ENCODE measurements around the gene GRAMD2A.

GRAMD2A gene

DNA sequence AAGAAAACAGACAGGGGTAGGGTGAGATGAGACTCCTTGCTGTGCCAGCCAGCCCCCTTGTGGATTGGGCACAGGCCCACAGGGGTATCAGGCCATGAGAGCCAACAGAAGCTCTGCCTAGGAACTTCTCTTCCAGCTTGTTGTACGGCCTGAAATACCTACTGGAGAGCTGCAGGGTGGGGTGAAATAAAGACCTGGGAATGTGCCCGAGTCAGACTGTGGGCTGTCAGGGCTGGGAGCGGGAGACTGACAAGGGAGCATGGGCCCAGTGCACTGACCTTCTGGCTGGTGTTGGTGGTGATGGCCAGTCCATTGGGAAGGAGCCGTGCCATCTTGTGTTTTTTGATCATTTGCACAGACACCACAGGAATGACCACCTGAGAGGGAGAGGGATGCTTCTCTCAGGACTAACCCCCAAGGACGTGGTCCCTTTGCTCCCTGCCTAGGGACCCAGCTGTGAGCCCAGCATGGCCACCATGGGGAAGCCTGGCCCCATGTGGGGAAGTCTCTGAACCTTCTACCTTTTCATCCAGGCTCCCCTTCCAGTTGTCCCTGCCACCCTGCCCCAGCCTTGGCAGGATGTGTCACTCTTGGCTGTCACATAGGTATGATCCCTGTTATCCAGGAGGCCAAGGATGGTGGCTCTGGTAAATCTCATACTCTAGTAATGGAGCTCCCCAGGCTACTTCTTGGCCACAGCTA, 30.7 kb downstream of the GRAMD2A start:
- no peak for DNase-seq

DNA sequence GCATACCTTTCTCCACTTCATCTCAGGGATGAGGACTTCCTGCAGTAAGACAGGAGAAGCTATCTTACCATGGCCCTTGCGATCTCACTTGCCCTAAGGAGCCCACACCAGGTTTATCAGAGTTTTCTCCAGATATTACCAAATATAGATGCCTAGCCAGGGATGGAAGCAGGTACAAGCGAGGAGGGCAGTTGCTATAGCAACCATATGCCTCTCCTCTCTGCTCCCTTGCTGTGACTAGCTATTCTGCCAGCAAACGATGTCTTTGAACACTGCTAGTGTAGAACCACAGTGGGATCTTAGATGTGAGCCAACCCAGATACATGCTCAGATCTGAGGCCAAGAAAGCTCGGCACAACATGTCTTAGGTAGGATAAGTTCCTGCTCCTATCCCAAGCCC, 33.9 kb downstream of the GRAMD2A start:
- DNase-seq, result no peak

DNA sequence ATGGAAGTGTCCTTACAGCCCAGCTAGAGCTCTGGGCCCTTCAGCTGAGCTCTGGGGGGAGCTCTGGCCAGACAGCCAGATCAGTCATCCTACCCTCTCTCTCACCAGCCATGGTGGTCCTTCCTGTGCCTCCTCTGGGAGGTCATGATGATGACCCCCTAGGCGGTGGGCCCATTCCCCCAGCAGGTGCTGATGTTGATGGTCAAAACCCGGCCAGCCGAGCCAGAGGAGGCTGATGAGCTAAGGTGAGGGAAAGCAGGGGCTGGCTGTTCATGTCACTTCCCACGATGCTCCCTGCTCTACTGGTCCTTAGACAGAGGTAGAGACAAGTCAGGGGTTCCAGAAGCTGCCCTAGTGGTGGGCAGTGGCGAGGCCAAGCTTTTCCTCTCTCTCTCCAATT, 35.0 kb downstream of the GRAMD2A start:
- no peak for DNase-seq

DNA sequence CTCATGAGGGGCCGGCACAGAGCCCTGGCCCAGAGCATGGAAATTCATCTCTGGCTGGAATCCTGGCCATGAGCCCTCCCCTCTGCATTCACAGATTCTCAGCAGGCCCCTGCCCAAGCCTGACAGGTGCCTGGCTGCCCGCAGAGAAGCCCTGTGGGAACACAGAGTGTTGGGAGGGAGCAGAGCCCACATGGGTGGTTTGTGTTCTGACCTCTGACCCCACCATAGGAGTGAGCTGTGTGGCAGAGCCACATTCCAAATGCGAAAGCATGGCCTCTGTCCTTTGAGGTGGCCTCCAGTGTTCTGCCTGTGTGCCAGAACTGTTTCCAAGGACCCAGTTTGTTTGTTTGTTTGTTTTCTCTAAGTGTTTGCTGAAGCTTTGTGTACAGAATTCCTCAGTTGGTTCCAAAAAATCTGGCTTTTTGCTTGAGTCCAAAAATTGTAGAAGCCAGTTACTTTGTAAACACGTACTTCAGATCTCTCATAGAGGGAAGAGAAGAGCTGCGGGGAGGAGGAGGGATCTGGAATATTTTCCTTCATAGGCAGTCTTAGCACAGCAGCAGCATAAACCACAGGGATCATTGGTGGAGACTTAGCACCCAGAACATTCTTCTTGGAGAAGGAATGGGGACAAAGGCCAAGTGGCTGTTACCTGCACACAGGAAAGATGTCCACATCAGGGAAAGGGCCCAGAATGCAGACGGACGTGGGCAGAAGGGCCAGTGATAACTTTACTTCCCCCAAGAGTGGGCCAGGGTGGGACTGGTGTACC, 36.0 kb downstream of the GRAMD2A start:
- no peak for DNase-seq

DNA sequence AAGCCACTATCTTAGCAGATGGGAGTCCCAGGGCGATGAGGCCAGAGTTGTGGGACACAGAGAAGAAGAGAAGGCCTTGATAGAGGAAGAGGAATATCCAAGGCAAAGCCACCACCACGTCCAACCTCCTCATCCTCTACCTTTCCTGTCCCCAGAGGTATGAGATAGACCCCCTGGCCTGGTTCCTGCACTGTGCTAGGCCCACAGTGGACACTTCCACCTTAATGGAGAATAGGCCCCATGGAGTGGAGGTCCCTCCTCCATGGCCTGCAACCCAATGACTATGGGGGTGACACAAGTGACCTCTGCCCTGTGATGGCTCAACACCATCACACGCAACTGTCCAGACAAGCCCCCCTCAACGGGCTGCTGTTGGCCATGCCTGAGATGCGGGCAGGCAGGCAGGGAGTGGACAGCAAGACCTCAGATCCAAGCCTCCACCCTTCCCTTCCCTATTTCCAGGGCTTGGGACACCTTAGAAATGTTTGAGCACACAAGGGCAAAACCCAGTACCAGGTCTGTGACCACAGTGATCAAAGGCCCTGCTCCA, 36.8 kb downstream of the GRAMD2A start:
- no peak for DNase-seq

DNA sequence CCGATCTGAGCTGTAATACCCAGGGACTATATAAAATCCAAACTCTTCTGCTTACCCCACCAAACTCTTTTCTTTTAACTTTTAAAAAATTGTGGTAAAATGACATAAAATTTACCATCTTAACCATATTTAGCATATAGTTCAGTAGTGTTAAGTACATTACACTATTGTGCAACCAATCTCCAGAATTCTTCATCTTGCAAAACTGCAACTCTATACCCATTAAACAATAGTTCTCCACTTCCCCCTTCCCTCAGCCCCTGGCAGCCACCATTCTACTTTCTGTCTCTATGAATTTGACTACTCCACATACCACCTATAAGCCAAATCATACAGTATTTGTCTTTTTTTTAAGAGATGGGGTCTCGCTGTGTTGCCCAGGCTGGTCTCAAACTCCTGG, 40.7 kb downstream of the GRAMD2A start:
- DNase-seq, result no peak

DNA sequence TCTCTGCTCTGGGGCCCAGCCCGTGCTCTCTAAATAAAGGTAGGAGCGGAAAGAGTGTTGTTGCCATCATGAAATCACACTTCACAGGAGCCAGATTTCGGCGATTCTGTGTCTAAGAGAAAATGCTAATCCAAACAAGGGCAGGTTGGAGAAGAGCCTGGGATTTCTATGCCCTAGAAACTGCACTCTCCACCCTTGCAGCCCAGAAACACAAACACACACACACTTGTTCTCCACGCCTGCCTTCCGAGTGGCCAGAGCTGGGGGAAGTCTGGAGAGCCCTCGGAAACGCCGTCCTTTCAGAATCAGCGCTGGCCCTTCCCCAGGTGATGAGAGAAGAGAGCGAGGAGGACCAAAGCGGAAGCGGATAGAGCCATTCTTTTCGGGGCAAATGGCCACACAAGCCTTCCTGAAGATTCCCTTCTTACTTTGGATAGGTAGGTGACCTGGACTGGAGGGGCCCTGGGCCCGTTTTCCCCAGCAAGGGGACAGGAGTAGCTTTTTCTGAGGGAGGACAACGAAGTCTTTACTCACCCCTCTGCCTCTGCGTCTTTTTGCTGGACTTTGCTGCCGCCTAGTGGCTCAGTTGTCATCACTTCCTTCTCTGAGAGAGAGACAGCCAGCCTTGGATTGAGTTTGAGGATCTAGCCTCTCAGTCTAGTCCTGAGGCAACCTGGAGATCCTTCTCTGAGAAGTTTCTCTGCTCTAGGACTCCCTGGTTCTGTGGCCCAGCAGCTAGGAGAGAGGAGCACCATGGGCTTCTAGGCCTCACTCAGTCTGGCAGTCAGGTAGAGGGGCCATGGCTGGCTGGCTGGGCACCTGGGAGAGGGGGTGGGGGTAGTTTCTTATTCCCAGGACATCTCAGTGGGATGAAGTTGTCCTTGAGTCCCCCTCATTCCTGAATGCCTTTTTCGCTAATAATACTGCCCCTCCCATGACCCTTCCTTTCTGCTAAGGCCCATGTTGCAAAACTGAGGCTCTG, 41.7 kb downstream of the GRAMD2A start:
- DNase-seq, result peak; percentile 74 to 77

DNA sequence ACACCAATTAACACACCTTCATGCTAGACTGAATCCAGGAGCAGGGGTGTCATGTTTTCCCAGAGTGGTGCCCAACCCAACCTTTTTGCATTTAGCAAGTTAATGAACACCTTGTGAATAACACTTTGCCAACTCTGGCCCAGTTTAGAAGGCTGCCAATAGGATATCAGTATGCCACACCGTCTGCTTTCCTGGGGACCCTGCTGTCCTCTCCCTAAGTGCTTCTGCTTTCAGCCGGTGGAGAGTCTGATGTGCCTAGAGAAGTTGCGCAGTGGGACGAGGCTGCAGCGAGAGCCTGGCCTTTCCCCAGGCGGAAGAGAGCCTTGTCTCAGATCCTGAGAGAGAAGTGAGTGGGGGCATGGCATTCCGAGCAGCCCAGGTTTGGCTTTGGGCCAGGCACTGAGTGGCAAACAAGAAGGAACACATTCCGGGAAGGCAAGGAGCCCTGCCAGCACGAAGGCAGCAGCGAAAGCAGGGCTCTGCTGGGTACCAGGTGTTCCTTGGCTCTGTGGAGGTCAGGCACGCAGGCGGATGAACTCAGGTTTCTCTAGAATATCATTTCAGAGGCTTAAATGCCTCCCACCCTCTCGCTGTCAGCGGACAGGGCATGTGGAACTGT, 42.5 kb downstream of the GRAMD2A start:
- no peak for DNase-seq

DNA sequence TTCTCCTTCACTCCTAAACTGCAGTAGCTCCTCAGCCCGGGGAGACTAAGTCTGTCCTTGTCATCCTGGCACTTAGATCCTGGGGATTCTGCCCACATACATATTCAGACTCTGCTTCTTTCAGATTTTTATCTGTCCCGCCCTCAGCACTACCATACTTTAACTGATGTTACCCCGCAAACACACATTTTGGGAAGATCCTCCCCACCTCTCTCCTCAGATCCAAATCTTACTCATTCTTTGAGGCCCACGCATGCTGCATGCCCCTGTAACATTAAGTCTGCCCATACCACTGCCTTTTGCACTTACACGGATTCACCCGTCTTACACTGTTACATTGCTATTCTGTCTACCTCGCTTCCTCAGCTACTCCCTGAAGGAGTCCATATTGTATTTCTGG, 43.3 kb downstream of the GRAMD2A start:
- DNase-seq, result no peak

DNA sequence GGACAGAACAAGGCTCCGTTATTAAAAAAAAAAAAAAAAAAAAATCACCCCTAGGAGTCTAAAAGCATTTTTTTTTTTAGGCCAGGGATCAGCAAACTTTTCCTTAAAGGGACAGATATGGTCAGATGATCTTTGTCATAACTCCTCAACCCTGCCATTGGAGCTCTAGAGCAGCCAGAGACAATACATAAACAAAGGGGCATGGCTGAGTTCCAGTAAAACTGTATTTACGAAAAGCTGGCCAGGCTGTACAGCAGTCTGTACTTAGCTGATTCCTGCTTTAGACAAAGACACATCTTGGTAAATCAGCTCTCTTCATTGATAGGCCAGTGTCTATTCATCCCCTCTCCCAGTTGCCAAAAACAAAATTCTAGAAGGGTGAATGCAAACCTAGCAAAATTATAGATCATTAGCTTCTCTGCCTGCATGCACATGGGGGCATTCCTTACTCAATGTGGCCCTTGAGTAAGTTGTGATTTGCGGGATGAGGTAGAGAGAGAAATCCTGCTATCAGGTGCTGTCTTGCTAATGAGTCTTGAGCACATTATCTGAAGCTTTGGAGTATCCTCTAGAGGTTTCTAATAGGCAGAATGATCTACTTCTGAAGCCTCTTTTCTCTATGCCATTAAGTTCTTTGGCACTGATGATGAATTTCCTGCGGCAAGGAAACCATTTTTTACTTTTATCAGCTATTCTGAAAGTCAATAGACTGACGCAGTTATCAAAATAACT, 44.2 kb downstream of the GRAMD2A start:
- no peak for DNase-seq

DNA sequence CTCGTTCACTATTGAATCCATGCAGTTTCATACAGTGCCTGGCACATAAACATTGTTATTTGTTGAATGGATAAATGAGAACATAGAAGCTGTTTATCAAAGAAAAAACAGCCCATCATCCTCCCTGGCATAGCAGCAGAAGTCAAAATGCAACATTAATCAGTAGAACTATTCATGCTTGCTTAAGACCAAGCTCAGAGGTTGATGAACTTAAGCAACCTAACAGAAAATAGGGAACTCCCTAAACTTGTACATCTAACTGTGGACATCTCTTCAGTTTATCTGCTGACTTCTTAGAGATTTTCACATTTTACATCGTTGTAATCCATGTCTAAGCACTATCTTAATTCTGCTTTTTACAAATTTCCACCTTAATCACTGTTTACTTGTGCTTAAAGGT, 50.2 kb downstream of the GRAMD2A start:
- no peak for DNase-seq

DNA sequence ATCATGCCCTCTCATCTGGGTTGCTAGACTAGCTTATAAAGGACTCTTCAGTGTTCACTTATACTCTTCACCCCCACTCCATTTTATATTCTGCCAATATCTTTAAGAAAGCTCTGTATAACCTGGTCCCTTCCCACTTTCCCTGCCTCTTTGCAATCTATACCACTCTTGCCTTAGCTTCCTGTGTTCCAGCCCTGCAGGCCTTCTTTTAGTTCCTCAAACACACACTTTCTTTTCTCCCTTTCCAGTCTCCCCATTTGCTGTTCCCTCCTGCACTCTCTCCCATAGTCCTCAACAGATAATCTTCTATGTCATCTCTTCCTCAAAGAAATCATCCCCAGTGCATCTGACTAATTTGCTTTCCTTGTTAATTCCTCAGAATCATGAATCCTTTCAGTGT, 50.7 kb downstream of the GRAMD2A start:
- no peak for DNase-seq

DNA sequence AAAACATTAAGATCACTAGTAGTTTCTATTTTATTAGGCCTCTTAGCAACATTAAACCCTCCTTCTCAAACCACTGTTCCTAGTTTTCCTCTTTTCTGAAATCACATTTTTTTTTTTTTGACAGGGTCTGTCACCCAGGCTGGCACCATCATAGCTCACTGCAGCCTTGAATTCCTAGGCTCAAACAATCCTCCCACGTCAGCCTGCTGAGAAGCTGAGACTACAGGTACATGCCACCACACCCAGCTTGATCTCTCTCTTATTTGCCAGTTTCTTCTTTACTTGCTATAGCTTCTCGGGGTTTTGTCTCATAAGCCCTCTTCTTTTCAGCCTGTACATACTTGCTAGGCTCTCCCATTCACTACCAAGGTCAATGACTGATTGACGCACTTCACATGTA, 51.4 kb downstream of the GRAMD2A start:
- DNase-seq, result no peak

DNA sequence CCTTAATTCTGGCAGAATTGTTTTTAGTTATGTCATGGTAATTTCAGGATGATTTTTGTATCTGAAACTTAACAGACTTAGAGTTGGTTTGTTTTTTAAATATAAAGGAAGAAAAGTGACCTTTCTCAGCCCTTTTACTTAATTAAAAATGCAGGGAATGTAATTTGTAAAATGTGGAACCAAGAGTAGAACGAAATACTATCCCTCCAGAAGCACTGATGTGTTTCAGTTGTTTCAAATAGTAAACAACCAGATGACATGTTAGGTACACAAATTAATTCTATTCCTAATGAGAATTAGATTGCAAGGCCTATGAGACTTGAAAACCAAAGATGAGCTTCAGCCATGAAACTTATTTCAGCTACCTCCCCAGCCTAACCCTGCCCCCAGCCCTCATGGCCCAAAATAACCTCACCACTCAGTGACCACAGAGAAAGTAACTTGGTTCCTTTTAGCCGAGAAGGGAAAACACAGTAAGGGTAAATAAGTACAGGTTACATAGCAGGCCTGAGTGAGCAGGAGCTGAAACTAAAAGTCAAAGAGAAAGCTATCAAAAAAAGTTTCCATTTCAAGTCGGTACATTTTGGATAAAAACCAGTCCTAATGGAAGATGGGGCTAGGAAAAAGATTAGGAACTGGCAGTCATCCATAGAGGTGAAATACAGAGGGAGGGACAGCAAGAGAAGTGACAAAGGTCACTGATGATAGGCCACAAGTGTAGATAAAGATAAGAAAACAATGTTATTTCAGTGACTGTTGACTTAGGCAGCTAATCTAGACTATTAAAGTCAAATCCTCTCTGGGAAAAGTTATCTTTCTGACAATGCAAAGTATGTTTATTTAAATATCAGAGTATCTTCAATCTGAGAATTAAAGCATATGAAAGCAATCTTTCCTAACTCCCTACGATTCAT, 56.2 kb downstream of the GRAMD2A start:
- no peak for DNase-seq

DNA sequence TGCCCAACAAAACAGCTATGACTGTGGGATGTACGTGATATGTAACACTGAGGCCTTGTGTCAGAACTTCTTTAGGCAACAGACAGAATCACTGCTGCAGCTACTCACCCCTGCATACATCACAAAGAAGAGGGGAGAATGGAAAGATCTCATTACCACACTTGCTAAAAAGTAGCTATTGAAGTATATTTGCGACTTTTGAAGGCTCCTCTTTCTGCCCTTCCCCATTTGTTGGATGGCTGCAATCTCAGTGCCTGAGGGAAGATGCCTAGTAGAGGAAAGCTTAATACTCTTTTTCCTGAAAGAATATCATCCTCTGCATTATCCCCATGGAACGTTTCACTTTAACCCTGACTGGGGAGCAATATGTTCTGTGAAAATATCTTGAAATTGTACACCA, 57.5 kb downstream of the GRAMD2A start:
- DNase-seq, result no peak

DNA sequence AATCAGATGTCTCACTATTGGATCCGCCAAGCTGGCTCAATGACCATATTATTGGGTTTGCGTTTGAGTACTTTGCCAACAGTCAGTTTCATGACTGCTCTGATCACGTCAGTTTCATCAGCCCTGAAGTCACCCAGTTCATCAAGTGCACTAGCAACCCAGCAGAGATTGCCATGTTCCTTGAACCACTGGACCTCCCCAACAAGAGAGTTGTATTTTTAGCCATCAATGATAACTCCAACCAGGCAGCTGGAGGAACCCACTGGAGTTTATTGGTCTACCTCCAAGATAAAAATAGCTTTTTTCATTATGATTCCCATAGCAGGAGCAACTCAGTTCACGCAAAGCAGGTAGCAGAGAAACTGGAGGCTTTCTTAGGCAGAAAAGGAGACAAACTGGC, 57.9 kb downstream of the GRAMD2A start:
- no peak for DNase-seq

DNA sequence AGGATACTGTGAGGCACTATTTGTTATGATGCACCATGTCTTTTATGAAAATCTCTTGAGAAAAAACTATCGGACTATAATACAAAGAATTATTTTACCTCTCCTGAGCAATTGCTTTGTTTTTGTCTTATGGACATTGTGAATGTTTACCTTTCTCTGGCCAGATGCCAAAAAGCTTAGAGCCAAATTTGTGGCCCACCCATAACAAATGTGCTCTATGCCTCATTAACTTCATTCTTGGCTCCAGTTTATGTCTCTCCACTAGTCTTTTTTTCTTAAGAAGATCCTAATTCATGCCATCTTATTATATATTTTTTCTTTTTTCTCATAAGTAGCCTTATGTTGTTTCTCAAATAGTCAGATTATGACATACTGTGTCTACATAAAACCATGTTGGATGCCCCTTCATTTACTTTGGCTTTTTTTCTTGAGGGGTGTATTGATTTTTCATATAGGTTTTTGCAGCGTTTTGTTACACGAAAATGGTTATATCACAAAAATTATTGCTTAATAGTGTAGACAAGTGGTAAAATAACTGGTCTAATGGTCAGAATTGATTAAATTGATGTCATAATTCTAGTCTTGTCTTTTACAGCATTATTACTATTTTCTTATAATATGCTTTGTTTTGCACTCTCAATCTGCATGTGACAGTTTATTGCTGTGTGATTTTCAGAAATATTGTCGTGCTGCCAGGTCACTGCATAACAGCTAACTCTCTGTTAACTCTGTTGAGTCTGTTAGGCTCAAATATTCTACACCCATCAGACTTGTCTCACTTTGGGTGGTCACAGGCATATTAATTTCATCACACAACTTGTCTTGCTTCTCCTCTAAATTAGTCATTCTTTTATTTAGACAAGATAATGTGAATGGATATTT, 61.2 kb downstream of the GRAMD2A start:
- DNase-seq, result no peak

DNA sequence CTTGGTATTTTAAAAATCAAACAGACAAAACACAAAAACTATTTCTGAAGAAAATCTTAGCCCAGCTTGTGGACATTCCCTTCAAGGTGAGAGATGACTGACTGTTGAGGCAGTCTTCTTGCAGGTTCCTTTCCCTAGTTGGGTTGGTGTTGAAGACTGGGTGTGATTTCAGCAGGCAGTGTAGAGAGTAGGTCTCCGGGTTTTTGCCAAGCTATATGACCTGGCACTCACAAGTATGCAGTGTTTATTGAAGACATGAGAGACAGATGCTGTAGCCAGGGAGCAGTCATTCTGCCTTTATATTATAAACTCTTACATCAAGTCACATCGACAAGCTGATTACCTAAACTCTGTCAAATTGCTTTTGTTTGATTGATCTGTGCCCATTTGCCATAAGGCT, 61.9 kb downstream of the GRAMD2A start:
- no peak for DNase-seq

DNA sequence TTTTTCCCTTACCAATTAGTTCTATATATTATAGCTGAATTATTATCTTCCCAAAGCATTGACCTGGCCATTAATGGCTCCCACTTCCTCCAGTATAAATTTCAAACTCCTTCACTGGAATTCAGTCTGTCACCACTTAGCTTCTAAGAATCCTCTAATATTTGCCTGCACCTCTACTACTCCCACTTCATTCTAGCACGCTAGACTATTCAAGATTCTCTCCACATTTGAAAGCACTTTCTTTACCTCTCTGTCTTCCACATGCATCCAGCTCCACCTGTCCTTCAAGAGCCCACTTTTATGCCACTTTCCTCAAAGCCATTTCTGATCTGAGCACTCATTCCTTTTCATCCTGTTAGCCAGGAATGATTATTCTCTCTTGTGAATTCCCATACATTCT, 64.4 kb downstream of the GRAMD2A start:
- no peak for DNase-seq

DNA sequence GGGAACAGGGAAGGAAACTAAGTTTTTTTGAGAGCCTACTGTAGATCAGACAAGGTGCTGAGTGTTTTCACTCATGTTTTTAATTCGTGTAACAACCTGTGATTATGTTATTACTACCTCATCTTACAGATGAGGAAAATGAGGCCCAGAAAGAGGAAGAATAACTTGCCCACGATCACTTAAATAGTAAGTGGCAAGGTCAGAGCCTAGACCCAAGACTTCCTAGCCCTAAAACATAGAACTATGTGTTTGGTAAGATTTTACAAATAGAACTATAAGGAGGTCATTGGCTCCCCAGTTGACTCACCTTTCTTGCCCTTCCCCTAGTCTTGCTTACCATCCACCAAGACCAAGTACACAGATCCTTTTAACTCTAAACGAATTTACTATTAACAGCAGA, 65.7 kb downstream of the GRAMD2A start:
- DNase-seq, result no peak
